Stimulated activated CD4-positive, alpha-beta T cell treated with anti-CD3 and anti-CD28 coated beads, Interleukin-1b, Interleukin-23, amount 100 ng/mL, for 1 hour (primary cell): ENCODE results near the gene MRPL28.
"Not testable (repeated sequence)": the region's sequence is repeated elsewhere in the genome, so short reads cannot be mapped to it uniquely, and the experiment has no call there.

Source experiments
- DNase-seq, 2 donors: peaks; one replicate each; pipeline ENCODE4 v3.0.0-alpha.2; 2020; ENCODE audit warnings: low read depth in 2 of 2

MRPL28 gene

DNA sequence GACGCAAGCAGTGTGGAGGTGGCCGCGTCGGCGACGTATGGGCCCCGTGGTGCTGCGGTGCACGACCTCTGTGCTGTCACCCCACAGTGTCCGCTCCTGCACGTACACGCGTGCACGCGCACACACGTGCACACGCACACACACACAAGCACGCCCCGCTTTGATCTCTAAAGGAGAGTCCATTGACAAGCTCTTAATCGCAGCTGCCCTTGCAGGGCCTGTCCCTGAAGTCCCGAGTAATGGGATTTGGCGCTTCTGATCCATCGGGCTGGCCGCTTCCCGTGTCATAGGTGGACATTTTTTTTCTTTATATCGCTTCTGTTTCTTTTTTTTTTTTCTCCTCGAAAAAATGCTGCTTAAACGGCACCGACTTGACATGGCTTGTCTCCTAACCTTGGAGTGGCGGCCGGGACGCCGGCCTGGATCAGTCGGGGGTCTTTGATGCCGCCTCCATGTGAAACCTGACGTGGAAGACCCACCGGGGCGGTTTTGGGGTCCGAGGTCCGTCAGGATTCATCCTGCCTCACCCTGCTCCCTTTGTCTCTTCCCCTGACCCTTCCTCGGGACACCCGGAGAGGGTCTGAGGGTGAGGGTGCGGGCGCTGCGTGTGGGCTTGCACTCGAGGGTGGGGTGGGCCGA is 9.5 kb downstream of the MRPL28 start:
- no peak for DNase-seq

DNA sequence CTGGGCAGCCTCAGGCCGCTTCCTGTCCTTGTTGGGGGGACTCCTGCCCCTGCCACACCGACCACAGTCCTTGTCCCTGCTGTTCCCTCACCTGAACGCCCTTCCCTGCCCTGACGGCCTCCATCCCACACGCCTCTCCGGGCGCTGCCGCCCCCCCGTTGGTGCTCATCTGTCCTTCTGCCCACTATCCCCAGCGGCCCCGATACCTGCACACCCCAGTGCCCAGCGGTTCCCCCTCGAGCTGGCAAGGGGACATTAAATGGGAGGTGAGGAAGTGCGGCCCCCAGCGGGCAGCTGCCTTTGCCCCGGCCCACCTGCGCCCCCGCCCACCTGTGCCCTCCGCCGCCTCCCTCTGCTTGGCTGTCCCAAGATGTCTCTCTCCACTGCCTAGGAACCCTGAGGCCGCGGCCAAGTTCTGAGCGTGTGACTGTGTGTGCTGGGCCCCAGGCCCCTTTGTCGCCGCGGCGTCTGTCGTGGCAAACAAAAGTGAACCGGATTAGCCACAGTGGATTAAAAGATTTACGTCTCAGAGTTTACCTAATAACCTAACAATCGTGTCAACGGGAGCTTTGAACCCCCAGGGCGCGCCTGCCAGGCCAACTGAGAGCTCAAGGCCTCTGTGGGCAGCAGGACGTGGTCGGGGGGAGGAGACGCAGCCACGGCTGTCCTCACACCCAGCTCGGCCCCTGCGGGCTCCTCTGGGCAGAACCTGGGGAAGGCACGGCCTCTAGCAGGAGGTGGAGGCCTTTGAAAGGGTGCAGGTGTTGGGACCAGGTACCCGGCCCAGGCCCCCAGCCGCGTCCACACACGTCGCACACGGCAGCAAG is 10.3 kb downstream of the MRPL28 start:
- no peak for DNase-seq

DNA sequence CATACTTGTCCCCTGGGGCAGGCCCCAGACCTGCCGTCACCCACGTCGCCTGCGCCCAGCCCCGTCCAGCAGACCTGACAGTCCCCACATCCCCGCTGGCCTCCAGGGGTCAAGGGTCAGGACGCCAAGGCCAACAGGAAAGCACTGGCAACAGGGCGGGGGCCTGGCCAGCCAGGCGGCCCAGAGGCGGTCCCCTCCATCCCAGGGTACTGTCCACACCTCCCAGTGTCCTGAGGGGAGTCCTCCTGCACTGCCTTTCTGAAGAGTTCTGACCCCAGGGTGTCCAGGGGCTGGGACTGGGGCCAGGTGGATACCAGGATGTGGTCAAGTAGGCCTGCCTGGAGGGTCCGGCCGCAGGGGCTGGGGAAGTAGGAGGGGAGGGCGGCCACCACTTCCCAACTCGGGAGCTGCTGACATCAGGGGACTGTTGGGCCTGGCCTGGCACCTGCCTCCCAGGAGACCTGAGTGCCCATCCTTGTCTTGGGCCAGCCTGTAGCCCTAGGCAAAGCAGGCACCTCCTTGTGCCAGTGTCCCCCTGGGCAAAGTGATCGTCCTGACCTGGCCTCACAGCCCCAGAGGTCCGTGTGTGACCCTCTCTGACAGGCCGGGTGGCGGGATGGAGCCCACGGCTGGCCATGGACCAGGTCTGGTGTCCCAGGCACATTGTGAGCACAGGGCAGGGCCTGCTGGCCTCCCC is 11.1 kb downstream of the MRPL28 start:
- DNase-seq: no peak

DNA sequence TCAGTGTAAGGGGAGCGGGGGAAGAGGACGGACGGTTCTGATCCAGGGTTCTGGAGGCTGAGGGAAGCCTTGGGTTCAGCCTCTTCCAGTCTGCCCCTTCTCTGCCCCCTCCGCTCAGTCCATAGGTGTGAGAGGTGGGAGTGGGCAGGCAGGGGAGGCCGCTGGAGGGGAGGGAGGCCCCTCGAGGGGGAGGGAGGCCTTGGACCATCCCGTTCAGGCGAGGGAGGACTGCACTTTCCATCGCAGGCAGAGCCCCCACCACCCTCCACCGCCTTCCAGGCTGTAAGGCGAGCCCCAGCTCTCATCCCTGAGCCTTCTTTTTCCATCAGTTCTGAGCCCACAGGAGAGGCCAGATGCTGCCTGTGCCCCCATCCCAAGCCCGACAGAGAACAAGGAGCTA is 13.6 kb downstream of the MRPL28 start:
- no peak for DNase-seq

DNA sequence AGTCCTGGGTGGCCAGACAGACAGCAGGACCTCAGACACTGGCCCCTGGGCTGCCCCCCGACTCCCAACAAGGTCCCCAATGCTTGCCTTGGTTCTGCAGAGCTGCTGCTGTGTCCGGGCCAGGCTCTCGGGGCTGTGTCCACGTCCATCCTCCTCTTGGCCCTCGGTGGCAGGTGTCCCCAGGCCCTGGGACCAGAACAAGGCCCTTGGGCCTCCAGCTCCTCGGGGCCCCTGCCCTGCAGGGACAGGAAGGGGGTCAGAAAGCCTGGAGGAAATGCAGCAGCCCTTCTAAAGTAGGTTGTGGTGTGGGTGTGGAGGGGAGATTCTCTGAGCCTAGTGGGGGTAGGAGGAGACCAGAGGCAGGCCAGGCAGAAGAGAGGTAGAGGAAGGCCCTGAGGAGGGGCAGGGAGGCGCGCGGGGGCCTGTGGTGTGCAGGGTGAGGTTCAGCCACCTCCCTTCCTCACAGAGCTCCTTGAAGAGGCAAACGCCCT is 15.3 kb downstream of the MRPL28 start:
- DNase-seq: no peak

DNA sequence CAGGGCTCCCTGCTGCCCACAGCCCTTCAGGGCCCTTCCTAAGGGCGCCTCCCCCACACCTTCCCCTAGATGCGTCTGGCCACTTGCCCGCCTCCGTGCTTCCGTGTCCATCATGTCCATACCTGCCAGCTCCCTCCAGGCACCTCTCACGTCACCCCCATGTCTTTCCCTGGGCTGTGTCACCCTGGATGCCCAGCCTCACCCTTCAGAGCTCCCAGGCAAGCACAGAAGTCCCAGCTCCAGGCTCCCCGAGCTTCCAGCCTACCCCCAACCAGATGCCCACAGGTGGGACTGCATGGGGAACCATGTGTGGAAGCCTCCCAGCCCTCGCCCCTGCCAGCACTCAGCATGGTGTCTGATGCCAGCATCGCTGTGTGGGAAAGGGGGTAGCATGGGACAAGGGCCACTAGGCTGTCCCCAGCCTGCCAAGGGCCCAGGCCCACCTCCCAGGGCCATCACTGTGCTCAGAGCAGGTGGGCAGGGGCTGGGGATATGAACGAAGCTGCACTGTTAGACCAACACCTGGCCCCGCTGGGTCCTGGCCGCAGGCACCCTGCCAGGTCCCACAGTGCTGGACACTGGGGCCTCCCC is 16.0 kb downstream of the MRPL28 start:
- no peak for DNase-seq

DNA sequence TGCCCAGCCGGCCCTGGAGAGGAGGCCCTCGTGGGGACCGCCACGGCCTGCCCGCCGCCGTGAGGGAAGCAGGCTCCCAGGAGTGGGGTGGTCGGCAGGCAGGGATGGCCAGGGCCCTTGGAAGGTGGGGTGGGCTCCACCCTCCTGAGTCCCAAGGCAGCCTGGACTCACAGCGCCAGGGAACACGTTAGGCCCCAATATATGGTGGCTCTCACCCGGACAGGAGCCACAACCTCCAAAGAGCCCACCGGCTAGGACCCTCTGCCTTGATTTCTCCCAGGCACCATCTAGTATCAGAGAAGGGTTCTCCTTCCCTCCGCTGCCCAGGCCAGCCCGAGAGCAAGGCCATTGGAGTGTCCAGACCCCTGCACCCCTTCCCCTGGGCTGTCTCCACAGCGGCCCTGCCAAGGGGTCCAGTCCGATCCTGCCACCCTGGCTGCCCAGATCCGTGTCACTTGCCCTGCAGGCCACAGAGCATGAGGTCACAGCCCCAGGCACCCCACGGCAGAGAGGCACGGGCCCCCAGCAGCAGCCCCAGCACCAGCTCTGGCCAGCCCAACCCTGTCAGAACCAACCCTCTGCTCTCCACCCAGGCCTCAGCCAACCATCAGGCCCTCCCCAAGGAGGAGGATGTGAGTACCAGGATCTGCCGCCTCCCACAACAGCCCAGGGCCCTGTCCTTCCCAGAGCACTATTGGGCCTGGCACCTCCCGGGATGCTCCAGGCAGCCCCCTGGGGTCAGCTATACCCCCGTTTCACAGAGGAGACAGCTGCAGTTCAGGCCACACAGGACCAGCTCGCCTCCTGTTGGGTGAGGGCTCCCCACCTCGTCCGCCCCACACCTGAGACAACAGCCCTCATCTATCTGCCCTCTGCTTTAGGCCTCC is 16.7 kb downstream of the MRPL28 start:
- DNase-seq: no peak

DNA sequence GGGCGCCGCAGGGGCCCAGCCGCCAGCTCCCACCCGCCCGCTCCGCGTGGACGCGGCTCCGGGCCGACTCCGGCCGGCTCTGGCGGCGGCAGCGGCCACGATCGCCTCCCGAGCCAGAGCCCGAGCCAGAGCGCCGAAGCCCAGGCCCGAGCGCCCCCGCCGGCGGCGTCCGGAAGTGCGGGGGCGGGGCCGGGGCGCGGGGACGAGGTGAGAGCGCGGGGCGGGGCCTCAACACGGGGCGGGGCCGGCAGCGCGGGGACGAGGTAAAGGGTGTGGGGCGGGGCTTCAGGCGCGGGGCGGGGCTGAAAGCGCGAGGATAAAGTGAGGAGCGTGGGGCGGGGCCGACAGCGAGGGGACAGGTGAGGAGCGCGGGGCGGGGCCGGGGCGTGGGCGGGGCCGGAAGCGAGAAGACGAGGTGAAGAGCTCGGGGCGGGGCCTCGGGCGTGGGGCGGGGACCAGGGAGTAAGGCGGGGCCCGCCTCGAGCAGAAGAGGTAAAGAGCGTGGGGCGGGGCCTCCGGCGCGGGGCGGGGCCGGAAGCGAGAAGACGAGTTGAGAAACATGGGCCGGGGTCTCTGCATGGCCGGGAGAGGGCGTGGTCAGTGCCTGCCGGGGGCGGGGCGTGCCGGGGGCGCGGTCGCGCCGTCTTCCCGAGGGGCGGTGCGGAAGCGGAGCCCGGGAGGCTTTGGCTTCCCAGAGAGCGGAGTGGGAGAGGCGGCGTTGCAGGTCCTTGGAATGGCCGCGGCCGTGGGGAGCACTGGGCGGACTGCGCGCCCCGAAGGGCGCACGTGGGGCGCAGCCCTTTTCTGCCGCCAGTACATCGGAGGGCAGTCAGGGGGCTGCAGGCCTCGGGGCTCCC is 17.6 kb downstream of the MRPL28 start, which contains the start of gene AXIN1:
AXIN1 (minus strand) TSS at position 177 of the 857 bp plus-strand sequence. CDS start 5,698 bp downstream, outside the sequence.
- peak; percentile 100 for DNase-seq

DNA sequence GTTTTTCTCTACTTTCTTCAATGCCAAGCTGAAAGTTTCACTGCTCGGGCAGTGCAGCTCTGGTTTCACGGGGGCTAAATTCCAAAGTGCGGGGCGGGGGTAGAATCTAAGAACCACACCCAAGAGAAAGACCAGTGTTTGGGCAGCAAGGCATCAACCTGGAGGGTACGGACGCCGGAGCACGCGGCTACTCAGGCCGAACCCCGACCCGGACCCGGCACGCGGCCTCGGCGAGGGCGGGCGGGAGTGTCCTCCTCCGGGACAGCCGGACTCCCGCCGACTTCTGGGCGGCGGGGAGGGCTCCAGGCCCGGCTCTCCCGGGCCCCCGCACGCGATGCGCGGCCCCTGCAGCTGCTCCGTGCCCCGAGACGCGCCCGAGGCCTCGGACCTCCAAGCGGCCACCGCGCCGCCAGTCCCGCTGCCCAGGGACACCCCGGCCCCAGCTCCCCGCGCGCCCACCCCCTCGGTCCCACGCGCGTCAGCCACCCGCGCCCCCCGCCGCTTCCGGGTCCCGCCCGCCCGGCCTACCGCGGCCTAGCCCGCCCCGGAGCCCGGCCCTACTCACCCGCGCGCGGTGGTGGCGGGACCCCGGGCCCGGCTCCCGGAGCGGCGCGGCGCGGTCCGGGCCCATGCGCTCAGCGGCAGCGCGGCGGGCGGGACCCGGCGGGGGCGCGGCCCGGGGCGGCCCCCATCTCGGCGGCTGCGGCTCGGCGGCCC is 18.4 kb downstream of the MRPL28 start:
- no peak for DNase-seq

DNA sequence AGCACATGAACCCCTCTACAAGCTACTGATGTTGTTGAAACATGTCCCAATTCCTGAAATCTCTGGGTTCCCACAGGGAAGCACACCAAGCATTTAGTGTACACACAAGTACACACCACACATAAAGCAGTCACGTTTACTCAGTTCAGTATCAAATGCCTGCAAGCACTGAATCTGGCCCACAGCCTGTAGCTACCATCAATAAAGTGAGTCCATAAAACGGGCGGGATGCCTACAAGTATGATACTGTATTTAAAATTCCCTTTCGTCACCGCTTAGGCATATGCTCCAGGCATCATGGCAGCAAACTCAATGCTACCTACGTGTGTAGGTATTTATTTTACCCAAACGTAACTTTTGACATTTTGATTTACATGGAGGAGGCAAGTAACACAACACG is 20.1 kb downstream of the MRPL28 start:
- DNase-seq: no peak

DNA sequence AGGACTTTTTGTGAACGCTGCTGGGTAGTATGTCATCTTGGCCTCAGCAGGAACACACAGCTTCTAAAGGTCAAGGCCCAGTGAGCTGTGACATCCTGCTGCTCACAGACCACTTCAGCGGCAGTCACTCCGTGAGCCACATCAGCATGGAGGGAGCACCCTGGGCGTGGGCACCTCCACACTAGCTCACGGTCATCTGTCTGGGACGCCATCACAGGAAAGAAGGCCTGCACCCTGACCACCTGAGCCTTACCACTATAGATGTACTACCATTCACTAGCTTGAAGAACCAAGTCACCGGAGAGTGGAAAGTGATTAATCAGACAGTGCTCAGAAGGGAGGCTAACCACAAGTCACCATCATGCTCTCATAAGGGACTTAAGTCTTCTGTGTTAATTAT is 21.1 kb downstream of the MRPL28 start:
- DNase-seq: no peak

DNA sequence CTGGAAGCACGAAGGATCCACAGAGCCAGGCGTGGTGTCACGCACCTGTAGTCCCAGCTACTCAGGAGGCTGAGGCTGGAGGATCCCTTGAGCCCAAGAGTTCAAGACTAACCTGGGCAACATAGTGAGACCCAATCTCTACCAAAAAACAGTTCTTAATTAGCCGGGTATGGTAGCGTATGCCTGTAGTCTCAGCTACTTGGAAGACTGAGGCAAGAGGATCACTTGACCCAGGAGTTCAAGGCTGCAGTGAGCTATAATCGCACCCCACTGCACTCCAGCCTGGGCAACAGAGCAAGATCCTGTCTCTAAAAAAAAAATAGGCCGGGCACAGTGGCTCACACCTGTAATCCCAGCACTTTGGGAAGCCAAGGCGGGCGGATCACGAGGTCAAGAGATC is 21.8 kb downstream of the MRPL28 start:
- not testable (repeated sequence) for DNase-seq

DNA sequence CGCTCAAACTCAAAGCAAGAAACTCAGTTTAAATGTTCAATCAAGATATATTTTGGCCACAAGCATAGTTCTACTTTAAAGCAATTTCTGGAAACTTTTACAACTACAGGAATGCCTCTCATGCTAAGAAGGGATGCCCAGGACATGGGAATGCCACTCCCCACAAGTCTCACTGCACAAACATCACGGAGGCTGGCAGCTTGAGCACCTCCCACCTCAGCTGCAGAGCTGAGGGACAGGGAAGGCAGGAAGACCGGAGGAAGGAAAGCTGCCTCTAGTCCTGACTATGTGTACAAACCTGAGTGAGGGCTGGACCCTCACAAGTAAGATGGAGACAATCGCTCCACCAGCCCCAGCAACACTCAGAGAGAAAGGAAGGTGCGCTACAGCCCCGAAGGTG is 23.1 kb downstream of the MRPL28 start:
- no peak for DNase-seq

DNA sequence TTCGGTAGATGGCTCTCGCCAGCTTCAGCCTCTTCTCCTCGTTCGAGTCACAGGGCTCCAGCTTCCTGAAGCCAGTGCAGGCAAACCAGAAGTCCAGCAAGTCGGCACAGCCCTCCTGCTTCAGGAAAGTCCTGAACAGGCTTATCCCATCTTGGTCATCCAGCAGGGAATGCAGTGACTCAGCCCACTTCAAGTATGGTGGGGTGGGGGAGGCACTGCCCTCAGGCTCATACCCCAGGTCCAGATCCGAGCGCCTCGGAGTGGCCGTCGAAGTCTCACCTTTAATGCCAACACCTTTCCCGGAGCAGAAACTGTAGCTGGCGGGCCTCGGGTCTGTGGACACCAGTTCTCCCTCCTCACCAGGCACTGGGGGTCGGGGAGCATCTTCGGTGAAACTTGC is 23.8 kb downstream of the MRPL28 start:
- DNase-seq: no peak

DNA sequence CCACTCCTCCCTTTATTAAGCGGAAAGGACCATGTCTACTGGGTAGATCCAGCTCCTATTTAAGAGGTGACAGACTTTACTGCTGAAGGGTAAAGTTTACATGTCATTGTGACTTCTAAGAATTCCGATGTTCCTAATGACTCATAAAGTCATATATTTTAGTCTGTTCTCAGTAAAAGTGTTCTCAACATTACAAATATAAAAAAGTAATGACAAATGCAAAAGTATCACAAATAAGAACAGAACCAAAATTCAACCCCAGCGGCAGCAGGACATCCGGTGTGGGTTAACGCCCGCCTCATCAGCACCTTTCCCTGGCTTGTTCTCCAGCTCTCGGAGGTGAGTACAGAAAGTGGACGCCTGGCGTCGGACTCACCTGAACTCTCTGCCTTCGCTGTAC is 24.6 kb downstream of the MRPL28 start:
- no peak for DNase-seq

DNA sequence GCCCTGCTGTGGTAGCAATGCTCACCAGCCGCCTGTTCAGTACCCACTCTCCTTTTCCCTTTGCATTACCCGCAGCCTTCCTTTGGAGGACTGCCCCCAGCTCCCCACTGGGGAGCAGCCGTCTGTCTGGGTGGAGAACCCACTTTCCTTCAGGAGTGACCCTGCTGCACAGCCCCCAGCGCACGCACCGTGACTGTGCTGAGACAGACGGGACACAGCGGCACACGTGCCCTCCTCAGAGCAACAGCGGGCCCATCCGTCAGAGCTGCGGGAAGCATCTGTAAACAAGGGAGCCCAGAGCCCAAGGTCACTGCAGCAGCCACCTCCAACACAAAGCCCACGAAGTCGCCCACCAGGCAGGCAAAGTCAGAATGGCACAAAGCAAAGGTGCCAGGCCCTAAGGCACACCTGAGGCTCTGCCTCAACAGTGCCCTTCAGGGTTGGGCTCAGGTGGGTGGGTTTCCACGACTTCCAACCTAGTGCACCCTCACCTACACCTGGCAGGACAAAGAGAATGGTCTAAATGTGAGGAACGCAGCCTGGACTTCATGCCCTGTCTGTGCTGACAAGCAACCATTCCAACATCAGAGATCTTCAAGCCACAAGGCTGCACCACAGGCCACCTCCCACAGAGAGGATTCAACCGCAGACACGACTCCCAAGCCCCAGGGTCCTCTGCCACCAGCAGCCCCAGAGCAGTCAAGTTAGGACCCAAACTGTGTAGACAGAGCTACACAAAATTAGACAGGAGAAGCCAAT is 27.7 kb downstream of the MRPL28 start:
- no peak for DNase-seq

DNA sequence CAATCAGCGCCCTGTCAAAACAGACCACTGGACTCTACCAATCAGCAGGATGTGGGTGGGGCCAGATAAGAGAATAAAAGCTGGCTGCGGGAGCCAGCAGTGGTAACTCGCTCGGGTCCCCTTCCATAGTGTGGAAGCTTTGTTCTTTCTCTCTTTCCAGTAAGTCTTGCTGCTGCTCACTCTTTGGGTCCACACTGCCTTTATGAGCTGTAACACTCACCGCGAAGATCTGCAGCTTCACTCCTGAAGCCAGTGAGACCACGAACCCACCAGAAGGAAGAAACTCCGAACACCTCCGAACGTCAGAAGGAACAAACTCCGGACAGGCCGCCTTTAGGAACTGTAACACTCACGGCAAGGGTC is 28.4 kb downstream of the MRPL28 start:
- DNase-seq: not testable (repeated sequence)

DNA sequence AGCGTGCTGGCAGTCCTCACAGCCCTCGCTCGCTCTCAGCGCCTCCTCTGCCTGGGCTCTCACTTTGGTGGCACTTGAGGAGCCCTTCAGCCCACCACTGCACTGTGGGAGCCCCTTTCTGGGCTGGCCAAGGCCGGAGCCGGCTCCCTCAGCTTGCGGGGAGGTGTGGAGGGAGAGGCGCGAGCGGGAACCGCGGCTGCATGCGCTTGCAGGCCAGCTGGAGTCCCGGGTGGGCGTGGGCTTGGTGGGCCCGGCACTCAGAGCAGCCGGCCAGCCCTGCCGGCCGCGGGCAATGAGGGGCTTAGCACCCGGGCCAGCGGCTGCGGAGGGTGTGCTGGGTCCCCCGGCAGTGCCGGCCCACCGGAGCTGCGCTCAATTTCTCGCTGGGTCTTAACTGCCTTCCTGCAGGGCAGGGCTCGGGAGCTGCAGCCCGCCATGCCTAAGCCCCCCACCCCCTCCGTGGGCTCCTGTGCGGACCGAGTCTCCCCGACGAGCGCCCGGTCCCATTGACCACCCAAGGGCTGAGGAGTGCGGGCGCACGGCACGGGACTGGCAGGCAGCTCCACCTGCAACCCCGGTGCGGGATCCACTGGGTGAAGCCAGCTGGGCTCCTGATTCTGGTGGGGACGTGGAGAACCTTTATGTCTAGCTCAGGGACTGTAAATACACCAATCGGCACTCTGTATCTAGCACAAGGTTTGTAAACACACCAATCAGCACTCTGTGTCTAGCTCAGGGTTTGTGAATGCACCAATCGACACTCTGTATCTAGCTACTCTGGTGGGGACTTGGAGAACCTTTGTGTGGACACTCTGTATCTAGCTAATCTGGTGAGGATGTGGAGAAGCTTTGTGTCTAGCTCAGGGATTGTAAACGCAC is 29.0 kb downstream of the MRPL28 start:
- not testable (repeated sequence) for DNase-seq
